Heart right ventricle (tissue), 16 donors: ENCODE results near the gene PLPP6. TPM values are rescaled to one million over a fixed set of nuclear protein-coding genes. Genes with fewer than 3 reads are reported as not detected.

Source experiments
- ATAC-seq, 8 donors: fragments of 200-7000 bp; cut with Tn5 transposase; one replicate each; pipeline ENCODE4 v1.9.1; 2020; ENCODE audit warnings: mild to moderate bottlenecking in 8 of 8, moderate library complexity in 8 of 8, moderate number of reproducible peaks in 1 of 8
- DNase-seq, 2 donors: peaks; one replicate each; pipeline ENCODE4 v3.0.0-alpha.2; 2020
- H3K27ac ChIP-seq, 10 donors: fragments of 200-600 bp; sonication (generic) in 2 of 10; one replicate each; pipeline versions ENCODE4 v1.5.0 to v1.8.0; 2020 to 2022; ENCODE audit warnings: mild to moderate bottlenecking in 3 of 10
- H3K27me3 ChIP-seq, 7 donors: fragments of 200-600 bp; one replicate each; pipeline ENCODE4 v1.8.0; 2021 to 2022; ENCODE audit warnings: mild to moderate bottlenecking in 2 of 7
- H3K36me3 ChIP-seq, 9 donors: fragments of 200-600 bp; sonication (generic) in 1 of 9; one replicate each; pipeline versions ENCODE4 v1.5.0 to v1.8.0; 2020 to 2022; ENCODE audit warnings: mild to moderate bottlenecking in 2 of 9
- H3K4me1 ChIP-seq, 9 donors: fragments of 200-600 bp; sonication (generic) in 1 of 9; one replicate each; pipeline versions ENCODE4 v1.5.0 to v1.8.0; 2020 to 2022; ENCODE audit warnings: mild to moderate bottlenecking in 4 of 9
- H3K4me3 ChIP-seq, 10 donors: fragments of 200-600 bp; sonication (generic) in 2 of 10; one replicate each; pipeline versions ENCODE4 v1.5.0 to v1.8.0; 2020 to 2022; ENCODE audit warnings: mild to moderate bottlenecking in 7 of 10, moderate library complexity in 2 of 10
- H3K9me3 ChIP-seq, 11 donors: fragments of 200-600 bp in 10 of 11; sonication (generic) in 2 of 11; one replicate each; pipeline versions ENCODE4 v1.5.0 to v1.8.0; 2013 to 2022; ENCODE audit warnings: mild to moderate bottlenecking in 2 of 11, control low read depth in 1 of 11, moderate library complexity in 1 of 11
- CTCF ChIP-seq, 9 donors: fragments of 200-600 bp; sonication (generic) in 2 of 9; IDR thresholded peaks; one replicate each; pipeline versions ENCODE4 v1.5.0 to v1.8.0; 2021 to 2022; ENCODE audit warnings: antibody characterized with exemption in 9 of 9, mild to moderate bottlenecking in 5 of 9, moderate library complexity in 1 of 9
- WGBS, 2 donors: extraction: QIAGEN DNeasy Blood & Tissue Kit; methylation state at CpG; one replicate each; pipeline ENCODE4 v1.1.7; 2013; ENCODE audit warnings: inconsistent platforms in 1 of 2; 5-methylcytosine and 5-hydroxymethylcytosine counted together
- intact Hi-C, 10 donors: fragments of 100-400 bp; cut with DNase I; formaldehyde crosslinking; loops; one replicate each; pipeline versions ENCODE4 v1.11.1 to v1.14.2; 2022
- polyA plus RNA-seq, 2 donors: library from polyadenylated mRNA; stranded (reverse); fragments of 200-250 nt; gene quantifications; one replicate each; pipeline ENCODE4 v1.2.3, GENCODE V29; 2013
- total RNA-seq, 10 donors: library from RNA; stranded (reverse); fragmentation: NEBNext Ultra II Directional in 3 of 10; extraction: Animal tissue kit (Norgen Biotek cat#: 25700) in 3 of 10; gene quantifications; one replicate each; pipeline versions ENCODE4 v1.2.1 to v1.2.4, GENCODE V29; 2021 to 2023
- donor health status: Arrhythmogenic right ventricular cardiomyopathy.
- donor health status: ischemic (EF 13 %, LVEDD 7.1; RV severe dilation, severe dysfunction).
- donor health status: healthy with polysubstance abuse.
- donor health status: DM: no; HTN: yes; CAD: no.
- donor health status: DM: no; HTN: no; CAD: no.
- donor health status: ischemic (EF 25% LVEDD 6.9; RV normal size, moderate dysfunction).
- donor health status: ischemic (EF 25% LVEDD 5.7; RV mildly dilated, moderate dysfunction).
- donor health status: healthy.
- donor health status: DM: yes; HTN: yes; CAD: no.
- donor health status: Ischemic cardiomyopathy.
- donor health status: ischemic (EF 35%, LVEDD 5.7; RV mildly dilated, moderate dysfunction).
- donor health status: nonischemic (EF 11% LVEDD 7.7; RV severe dilation, severe dysfunction).
- donor health status: DM: yes; HTN: yes; CAD: no.
- donor health status: PGD.
- donor health status: ischemic (EF 29% LVEDD 5.4; RV normal size, mild dysfunction).
- donor health status: nonischemic (EF 23%, LVEDD 6.1; RV moderate dilation, normal function).

The PLPP6 gene
- total and polyA plus RNA-seq, 12 donors, result 1.9 to 4.1 (median 2.5) TPM

GRCh38 chr9:4666042-4666699 is 4.1 kb downstream of the PLPP6 start, which contains the start of gene SPATA6L:
Gene SPATA6L, minus strand, starts transcription at chr9:4666480. Its CDS starts 230 bp downstream, at chr9:4666250.
- ATAC-seq (peak; percentile 45 to 82 (median 78)), DNase-seq (peak; percentile 68 to 71)
- peak within 1 kb of the TSS in 8 of 10 donors; percentile 25 to 73 (median 46) for H3K27ac ChIP-seq
- H3K27me3 ChIP-seq, result no peaks in the 10 kb centered on the region
- peak in 4 of 9 donors; percentile 24 to 42 (median 30) for TF ChIP-seq CTCF (IDR thresholded peaks at IDR 0.05)
- peak within 1 kb of the TSS; percentile 9 to 58 (median 54) for H3K4me3 ChIP-seq
- no peaks in the 10 kb centered on the region for H3K9me3 ChIP-seq
- WGBS, 2 donors, result 3% methylated on average over 36 of the region's 36 CpGs
- H3K36me3 ChIP-seq, result no peaks in the 10 kb centered on the region
- peaks cover 0 to 54% (median 42%) of the 10 kb centered on the region in 9 donors for H3K4me1 ChIP-seq
- intact Hi-C loops, result loop anchor here in 1 of 10 donors (10.0 kb wide), 1 partner anchor 319 kb away; the partner anchor contains the start of gene JAK2

DNA sequence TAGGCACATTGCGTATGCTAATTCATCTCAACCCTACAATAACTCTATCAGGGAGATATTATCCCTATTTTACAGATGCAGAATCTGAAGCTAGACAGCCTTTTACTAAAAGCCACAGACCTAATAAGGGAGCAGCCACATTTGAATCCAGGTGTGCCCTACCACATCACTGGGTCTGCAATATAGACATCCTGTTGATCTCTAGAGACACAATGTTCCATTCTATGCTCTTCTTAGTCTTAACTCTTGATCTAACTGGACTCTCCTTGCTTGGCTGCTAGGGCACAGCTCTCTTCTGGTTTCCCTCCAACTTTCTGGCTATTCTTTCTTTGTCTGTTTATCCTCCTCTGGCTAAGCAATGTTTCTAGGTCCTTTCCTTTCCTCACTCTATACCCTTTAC is 5.6 kb downstream of the PLPP6 start:
- ATAC-seq, result no peak

DNA sequence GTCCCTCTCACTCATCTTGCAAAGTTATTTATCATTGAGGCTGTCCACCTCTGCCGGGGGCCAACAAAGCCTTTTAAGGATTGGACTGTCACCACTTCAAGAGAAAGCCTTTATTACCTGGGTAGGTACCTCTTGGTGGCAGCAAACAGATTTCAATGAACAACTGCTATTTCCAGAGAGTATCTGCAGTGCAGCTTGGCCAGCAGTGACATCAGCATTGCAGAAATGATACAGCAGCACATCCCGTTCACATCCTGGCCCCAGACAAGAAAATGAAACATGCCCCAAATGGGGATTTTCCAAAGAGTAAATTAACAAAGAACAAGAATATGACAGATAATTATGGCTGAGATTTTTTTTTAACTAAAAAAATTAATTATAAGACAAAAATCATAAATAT is 6.5 kb downstream of the PLPP6 start:
- no peak for ATAC-seq
- 83 to 85% methylated on average over 2 of the region's 2 CpGs for WGBS, 2 donors
- H3K36me3 ChIP-seq, result no peaks in the 10 kb centered on the region
- peaks cover 0 to 34% (median 24%) of the 10 kb centered on the region in 9 donors for H3K4me1 ChIP-seq
- no peak overlapping the region for H3K27ac ChIP-seq
- intact Hi-C loops, result loop anchor here in 1 of 10 donors (10.0 kb wide), 1 partner anchor 316 kb away; the partner anchor contains the start of gene JAK2
- H3K27me3 ChIP-seq, result no peaks in the 10 kb centered on the region
- H3K9me3 ChIP-seq, result no peaks in the 10 kb centered on the region
- TF ChIP-seq CTCF (IDR thresholded peaks at IDR 0.05), result no peak
- H3K4me3 ChIP-seq, result no peak overlapping the region
- DNase-seq, result no peak

More for the DNA sequence above, 5.6 kb downstream of the PLPP6 start:
- Histone ChIP-seq H3K4me3 (no peak overlapping the region), H3K4me1 (peaks cover 0 to 44% (median 33%) of the 10 kb centered on the region in 9 donors), H3K36me3 (no peaks in the 10 kb centered on the region), H3K9me3 (no peaks in the 10 kb centered on the region), H3K27me3 (no peaks in the 10 kb centered on the region), H3K27ac (no peak overlapping the region)
- no peak for DNase-seq
- 98 to 100% methylated on average over 1 of the region's 1 CpG for WGBS, 2 donors
- no peak for TF ChIP-seq CTCF (IDR thresholded peaks at IDR 0.05)
- intact Hi-C loops, result loop anchor here in 1 of 10 donors (10.0 kb wide), 1 partner anchor 317 kb away; the partner anchor contains the start of gene JAK2

- ATAC-seq, result no peak
Observed at GRCh38 chr9:4669890-4670289, 7.8 kb downstream of the PLPP6 start.

More at GRCh38 chr9:4669890-4670289, 7.8 kb downstream of the PLPP6 start:
- intact Hi-C loops, result loop anchor here in 1 of 10 donors (10.0 kb wide), 1 partner anchor 315 kb away; the partner anchor contains the start of gene JAK2
- no peak for TF ChIP-seq CTCF (IDR thresholded peaks at IDR 0.05)
- no peaks in the 10 kb centered on the region for H3K27me3 ChIP-seq
- H3K4me3 ChIP-seq, result no peak overlapping the region
- peaks cover 0 to 21% (median 11%) of the 10 kb centered on the region in 9 donors for H3K4me1 ChIP-seq
- no peak for DNase-seq
- H3K9me3 ChIP-seq, result no peaks in the 10 kb centered on the region
- H3K36me3 ChIP-seq, result no peaks in the 10 kb centered on the region
- H3K27ac ChIP-seq, result no peak overlapping the region
